ENCODE data around the gene CPSF4L.

CPSF4L gene

DNA sequence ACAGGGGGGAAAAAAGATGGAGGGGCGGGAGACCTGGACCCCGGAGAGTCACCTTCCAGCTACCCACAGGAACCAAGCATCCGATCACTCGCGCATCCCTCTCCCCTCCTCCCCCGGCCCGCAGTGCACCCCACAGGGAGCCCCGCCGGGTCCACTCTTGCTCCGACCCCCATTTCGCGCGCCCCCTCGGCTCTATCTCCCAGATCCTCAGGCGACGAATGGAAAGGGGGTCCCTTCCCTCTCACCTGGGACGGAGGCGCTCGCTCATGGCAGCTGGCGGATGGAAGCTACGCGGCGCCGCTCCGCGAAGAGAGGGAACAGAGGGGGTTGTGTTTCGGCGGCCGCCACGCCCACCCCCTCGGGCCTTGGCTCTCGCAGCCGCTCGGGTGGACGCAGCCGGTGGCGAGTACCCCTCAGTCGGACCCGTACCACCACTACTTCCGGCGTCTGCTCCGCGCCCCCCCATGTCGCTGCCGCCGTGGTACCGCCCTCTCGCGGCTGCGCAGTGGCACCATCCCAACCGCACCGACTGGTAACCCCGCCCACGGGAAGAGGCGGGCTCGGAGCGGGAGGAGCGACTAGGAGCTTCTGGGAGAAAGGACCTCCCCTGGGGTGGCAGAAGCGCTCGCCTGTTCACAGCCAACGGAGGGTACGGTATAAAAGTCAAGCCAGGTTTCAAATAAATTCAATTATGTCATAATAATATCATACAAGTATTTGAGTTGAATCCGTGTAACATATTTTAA is 29.7 kb downstream of the CPSF4L start:
- DNase-seq (ENCODE audit: low read depth) = peak; percentile 50

DNA sequence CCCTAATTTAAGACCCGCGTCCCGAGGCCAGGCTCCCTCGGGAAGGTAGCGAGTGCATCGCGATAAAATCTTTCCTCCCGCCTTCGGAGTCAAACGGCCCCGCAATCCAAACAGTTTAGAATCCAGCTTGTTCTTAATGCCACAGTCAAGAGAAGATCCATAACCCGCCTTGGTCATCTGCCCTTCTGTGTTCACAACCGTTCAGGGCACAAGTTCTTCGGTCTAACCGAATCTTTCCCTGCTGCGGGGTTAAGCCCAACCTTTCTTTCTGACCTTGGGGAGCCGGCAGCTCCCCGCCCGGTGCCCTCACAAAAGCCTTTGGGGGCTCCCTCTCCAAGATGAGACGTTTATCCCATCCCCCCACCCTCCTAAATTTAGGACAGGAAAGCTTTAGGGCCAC is 30.3 kb downstream of the CPSF4L start:
- no peak for DNase-seq (ENCODE audit: low read depth)

DNA sequence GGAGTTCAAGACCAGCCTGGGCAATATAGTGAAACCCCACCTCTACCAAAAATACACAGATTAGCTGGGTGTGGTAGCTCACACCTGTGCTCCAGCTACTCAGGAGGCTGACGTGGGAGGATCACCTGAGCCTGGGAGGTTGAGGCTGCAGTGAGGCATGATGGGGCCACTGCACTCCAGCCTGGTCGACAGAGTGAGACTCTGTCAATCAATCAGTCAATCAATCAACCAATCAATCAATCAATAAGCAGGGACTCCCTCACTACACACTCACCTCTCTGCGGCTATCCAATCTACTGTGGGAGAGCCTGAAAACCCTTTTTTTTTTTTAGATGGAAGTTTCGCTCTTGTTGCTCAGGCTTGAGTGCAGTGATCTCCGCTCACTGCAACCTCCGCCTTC is 31.6 kb downstream of the CPSF4L start:
- no peak for DNase-seq (ENCODE audit: low read depth)

DNA sequence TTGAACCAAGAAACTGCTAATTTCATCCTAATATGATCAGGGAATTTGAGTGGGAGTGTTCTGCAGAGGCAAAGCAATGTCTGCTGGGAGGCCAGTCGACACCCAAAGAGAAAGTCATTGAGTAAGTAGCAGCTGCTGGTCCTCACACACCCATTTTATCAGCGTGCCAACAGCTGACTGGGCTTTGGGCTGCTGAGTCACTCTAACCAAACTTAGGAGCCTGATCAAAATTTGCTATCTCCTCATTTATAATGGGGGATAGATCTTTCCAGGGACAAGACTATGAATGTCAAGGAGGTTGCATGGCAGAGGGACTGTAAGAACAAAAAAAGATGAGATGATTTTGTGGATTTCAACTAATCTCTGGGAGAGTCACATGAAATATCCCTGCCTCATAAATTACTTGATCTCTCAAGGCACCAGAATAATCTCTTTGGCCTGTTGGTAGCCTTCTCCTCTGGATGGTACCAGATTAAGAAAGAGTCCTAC is 32.9 kb downstream of the CPSF4L start:
- DNase-seq (ENCODE audit: low read depth) = peak; percentile 57

DNA sequence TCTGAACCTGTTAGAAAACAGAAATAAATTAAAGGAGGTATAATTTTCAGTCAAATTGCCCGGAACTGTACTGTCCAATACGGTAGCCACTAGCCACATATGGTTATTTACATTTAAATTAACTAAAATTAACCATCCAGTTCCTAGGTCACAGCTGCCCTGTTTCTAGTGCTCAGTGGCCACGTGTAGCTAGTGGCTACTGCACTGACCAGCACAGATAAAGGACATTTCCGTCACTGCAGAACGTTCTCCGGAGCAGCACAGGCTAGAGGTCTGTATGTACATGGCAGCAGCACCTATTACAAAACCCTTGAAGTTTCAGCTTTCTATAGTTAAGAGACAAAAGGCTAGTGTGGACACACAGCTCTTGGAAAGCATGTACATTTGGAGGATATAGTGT is 33.7 kb downstream of the CPSF4L start:
- DNase-seq (ENCODE audit: low read depth) = no peak

DNA sequence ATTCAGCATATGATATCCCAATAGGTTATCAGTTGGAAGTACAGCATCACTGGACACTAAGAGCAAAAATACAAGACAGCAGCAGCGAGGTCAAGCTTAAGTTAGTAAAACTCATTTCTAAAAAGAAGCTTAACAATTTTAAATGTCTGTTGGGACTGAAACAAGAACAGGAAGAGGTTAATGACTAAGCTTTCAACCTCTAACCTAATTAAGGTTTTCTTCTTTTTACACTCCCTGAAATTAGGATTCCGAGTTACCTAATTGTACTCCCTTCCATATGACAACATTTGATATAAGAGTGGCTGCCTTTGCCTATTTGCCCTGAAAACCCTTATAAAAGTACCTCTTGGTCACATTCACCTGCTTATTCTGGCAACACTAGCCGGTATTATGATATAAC is 34.3 kb downstream of the CPSF4L start:
- no peak for DNase-seq (ENCODE audit: low read depth)

DNA sequence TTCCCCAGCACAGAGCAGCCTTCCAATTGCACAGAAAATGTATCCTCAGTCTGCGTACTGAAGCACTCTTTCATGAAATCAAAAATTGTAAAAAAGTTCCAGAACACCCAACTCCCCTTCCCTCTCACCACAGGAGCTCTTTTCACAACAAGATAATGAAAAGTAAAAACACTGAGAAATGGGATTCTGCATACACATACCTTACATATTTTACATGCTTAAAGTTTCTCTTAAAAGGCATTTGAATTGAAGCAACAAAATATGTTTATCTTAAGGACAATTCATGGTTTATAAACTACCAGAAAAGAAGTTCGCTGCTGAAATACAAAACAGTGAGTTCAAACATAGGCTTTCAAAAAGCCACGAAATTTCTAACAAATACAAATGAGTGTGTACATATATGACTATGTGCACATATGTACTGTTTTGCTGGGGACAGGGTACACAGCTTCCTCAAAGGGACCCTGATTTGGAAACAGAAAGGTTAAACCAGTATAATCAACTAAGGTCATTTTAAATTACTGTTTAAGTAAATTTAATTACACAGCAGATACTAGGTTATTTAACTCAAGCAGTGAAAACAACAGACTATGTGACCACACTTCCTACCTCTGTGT is 35.0 kb downstream of the CPSF4L start:
- DNase-seq (ENCODE audit: low read depth) = no peak

DNA sequence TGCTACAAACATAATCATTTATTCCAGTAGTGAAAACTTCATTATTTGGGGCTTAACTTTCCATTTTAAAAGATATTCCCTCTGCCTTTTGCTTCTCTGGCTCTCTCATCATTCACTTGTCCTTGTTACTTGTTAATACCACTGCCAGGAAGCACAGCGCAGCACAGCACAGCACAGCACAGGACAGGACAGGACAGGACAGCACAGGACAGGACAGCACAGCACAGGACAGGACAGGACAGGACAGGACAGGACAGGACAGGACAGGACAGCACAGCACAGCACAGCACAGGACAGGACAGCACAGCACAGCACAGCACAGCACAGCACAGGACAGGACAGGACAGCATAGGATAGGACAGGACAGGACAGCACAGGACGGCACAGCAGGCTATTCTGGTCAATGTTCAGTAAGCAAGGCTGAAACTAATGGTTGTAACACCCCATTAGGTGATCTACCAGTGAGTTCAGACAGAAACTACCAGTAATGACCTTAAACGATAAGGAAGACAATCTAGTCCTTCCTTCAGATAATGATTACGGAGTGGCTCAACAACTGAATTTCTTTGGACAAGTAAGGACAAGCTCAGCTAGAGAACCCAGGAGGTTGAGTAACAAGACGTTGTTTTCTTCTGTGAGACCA is 36.9 kb downstream of the CPSF4L start:
- no peak for DNase-seq (ENCODE audit: low read depth)

DNA sequence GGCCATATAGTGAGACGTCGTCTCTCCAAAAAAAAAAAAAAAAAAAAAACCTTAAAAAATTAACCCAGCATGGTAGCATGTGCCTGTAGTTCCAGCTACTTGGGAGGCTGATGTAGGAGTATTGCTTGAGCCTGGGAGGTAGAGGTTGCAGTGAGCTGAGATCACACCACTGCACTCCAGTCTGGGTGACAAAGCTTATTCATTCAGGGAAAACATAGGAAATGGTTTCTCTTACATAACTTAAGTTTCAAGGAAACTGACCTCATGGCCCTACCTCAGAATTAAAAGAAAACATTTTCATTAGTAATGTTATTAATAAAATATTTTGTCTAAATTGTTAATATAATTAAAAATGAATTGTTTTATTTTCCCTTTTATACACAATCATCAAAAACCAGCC is 37.4 kb downstream of the CPSF4L start:
- no peak for DNase-seq (ENCODE audit: low read depth)

DNA sequence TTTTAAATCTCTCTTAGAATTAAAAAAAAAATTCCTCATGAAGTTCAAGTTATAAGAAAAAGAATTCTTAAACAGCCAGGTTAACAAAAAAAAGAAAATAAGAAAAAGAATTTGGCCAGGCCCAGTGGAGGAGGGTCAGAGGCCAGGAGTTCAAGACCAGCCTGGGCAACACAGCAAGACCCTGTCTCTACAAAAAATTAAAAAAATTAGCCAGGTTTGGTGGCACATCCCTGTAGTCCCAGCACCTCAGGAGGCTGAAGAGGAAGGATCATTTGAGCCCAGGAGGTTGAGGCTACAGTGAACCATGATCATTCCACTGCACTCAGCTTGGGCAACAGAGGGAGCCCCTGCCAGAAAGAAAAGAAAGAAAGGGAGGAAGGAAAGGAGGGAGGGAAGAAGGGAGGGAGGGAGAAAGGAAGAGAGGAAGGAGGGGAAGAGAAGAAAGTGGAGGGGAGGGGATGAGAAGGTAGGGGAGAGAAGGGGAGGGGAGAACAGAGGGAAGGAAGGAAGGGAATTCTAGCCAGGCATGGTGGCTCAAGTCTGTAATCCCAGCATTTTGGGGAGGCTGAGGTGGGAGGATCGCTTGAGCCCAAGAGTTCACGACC is 38.0 kb downstream of the CPSF4L start:
- DNase-seq (ENCODE audit: low read depth) = no peak

DNA sequence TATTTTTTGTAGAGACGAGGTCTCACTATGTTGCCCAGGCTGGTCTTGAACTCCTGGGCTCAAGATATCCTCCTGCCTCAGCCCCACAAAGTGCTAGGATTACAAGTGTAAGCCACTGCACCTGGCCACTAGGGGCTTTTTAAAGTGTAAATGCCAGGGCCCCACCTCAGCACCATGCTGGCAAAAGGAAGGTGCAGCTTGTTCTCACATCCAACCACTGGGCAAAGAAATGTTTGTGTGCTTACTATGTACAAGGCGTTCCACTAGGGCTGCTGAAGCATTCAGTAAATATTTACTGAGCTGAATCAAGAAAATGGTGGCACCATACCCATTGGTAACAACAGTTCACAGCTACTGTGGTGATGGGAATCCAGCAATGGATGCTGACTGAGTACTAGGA is 46.2 kb downstream of the CPSF4L start:
- DNase-seq (ENCODE audit: low read depth) = no peak

DNA sequence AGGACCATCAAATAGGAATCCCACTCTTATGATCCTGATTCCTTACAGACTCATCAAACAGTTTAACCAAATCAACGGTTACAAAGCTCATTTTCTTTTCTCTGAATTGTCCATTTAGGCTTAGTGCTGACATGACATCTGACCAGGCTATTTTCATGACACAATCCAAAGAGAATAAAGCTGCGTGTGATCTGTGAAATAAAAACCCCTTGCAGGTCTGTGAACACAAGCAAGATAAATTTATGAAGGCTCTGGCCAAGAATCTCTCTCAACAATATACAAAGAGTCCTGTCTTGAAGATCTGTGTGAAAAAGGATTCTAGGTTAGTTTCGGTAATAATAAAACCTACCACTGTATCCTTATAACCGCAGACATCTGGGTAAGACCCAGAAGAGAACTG is 46.8 kb downstream of the CPSF4L start:
- no peak for DNase-seq (ENCODE audit: low read depth)

DNA sequence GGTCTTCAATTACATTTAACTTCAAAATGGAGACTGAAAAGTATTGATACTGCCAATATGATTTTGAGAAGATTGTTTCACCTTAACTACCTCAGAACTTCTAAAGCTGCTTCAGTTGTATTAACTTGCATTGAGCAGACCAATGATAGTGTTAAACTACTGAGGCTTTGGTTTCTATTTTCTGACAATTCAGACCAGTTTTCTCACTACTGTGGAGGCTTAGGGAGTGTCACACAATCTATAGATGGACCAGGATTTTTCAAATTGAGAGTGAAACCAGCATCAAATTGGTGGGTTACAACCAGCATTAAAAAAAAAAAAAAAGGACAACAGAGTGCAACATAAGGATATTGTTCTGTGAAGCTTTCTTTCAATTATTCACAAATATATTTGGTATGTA is 47.7 kb downstream of the CPSF4L start:
- DNase-seq (ENCODE audit: low read depth) = no peak

DNA sequence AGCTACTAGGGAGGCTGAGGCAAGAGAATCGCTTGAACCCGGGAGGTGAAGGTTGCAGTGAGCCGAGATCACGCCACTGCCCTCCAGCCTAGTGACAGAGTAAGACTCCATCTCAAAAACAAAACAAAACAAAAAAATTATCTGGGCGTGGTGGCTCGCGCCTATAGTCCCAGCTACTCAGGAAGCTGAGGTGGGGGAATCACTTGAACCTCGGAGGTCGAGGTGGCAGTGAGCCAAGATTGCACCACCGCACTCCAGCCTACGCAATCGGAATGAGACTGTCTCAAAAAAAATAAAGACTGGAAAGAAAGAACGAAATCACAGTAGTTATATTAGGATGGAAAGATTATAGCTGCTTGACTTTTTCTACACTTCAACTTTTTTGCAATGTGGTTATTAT is 49.9 kb downstream of the CPSF4L start:
- no peak for DNase-seq (ENCODE audit: low read depth)

DNA sequence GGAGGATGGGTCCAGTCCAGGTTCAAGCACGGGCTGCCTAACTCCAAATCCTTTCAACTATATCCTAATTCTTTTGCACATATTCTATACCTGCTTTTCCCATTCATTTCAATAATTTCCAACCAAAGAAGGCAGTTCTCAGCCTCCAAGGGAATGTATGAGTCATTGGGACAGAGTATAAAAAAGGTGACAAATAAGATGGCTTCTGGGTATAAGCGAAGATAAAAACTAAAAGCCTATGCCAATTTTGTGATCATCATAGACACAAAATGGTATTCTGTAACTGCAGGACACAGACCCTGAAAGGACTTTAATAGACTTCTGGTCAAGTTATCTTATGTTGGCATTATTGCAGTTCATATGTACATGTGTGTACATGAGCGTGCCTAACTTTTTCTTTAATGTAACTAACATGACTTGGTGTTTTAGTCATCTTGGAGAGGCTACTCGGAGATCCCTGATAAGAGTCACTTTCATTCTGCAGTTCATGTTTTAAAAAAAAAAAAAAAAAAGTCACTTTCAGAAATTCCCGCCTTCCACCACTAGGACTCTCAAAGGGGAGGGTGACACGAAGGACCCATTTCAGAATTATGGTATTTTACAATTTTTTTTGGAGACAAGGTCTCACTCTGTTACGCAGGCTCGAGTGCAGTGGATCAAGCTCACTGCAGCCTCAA is 51.5 kb downstream of the CPSF4L start:
- no peak for DNase-seq (ENCODE audit: low read depth)

DNA sequence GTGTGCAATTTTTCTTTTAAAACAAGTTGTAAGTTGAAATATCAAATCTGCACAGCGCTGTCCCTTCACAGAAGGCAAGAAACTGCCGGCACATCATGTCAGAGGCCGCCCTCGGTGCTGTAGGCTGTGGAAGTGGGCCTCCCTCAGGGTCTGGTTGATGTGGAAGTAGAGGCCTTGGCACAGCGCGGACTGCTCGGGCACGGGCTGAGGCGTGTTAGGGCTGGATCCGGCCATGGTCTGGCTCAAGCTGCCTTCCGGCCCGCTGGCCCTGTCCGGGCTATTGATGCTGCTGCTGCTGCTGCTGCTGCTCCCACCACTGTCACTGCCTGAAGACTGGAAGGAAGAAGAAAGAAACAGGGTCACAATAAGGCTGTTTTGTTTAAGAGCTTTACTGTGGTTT is 52.2 kb downstream of the CPSF4L start:
- DNase-seq (ENCODE audit: low read depth) = no peak

DNA sequence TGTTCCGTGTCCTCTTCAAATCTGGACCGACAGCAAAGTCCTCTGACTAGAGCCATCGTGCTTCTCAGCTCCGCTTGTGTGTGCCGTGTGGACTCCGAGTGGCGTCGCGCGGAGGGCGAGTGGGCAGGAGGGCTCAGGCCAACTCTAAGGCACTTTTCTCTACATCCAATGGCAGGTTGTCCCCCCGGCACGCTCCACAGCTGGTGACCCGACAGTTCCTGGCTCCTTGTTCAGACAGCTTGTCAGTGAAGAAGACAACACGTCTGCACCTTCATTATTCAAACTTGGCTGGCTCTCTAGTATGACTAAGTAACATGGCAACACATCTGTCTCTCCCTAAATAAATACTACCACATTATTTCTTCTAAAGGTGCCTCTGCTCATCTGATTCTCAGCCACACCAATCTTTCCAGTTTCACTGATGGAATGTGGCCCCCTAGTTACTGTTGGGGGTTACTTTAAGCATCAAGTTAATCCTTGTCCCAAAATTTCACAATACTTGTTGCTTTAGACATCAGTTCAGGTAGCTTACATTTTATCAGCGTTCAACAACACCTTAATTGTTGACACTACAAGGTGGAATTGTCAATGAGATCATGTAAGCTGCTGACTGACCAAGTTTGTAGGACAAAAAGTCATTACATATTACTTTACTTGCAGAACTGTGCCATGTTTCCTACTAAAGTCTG is 53.4 kb downstream of the CPSF4L start:
- no peak for DNase-seq (ENCODE audit: low read depth)

DNA sequence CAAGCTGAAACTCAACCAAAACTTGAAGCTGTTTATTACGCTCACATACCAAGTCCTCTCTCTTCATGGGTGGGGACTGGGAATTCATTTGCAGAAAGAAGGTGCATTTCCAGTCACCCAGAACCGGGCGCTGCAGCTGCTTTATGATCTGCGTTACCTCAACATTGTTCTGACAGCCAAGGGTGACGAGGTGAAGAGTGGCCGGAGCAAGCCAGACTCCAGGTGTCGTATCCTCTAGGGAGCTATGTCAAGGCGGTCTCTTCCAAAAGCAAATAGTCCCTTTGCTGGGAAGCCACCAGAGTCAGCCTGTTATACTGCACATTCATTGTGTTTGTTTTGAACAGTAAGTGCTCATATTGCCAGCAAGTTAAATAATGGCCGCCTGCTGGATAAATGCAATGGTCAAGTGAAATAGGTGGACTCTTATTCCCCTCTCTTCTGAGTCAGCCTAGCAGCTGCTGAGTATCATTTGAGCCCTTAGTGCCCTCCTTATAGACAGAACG is 56.2 kb downstream of the CPSF4L start:
- no peak for DNase-seq (ENCODE audit: low read depth)

DNA sequence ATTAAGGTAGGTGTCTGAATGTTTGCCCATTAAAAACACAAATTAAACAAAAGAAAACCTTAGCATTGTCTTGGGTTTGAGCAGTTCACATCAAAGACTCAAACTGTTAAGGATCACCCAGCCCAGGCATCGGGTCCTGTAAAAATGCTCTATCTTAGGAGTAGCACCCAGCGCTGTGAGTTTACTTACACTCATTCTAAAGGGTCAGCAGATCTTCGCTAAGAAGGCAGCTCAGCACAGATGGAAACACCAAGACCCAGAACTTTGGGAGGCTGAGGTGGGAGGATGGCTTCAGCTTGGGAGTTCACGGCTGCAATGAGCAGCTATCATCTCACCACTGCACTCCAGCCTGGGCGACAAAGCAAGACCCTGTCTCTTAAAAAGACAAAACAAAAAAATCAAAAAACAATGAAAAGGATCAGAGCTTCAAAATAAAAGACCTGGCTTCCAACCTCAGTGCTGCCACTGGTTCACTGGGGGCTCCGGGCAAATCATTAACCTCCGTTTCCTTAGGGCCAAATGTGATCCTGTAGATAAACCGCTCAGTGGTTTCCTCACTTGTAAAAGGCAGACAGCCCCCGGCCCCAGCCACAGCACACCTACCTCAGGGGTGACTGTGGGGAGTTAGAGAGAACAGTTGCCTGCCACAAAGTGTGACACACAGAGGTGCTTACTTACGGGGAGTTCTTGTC is 57.7 kb downstream of the CPSF4L start:
- no peak for DNase-seq (ENCODE audit: low read depth)

DNA sequence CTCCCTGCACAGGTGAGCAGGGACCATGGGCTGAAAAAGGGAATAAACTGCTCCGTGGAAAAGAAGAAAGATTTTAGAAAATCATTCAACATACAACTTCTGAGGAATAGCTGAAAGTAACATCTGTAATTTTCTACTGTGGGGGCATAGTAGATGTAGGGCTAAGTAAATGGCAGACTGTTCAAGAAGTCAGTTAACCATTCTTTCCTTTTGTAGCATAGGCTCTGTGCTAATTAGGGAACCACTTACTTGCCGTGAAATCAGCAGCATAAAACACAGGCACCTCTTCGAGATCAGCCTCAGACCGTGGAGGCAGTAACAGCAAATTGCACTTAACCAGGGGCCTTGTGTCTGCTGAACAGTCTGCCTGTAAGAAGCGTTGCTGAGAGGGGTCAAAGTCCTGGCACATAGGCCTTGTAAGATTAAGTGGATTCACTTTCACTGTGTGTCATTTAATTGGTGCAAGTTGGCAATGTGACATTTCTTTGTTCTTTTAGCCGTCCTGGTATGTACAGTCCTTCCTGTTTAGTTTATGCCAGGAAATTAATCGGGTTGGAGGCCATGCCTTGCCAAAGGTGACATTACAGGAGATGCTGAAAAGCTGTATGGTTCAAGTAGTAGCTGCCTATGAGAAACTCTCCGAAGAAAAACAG is 58.4 kb downstream of the CPSF4L start:
- no peak for DNase-seq (ENCODE audit: low read depth)
